GM19452 (cell line): ENCODE measurements around the gene TELO2.

Source experiments
- ATAC-seq: cut with Tn5 transposase; IDR thresholded peaks from one replicate; pipeline ENCODE4 v1.9.1; 2021; ENCODE audit not compliant: unreplicated experiment

Gene TELO2

DNA sequence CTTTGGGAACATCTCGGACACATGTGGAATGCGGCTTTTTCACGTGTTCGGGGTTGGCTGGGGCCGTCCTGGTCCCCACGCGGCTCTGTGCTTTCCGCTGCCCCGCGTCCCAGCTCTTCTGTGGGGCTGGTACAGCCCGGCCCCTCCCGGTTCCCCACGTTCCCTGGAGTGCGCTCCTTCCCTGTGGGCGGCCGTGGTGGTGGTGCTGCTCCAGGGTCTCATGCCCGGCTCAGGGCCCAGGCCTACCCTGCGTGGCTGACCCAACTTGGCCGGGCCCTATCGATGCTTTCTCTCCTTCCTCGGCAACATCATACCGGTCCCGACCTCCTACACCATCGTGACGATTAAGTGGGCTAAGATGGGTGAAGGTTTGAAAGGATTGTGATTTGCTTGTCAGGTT lies 3.3 kb downstream of the TELO2 start:
- no peak for ATAC-seq

DNA sequence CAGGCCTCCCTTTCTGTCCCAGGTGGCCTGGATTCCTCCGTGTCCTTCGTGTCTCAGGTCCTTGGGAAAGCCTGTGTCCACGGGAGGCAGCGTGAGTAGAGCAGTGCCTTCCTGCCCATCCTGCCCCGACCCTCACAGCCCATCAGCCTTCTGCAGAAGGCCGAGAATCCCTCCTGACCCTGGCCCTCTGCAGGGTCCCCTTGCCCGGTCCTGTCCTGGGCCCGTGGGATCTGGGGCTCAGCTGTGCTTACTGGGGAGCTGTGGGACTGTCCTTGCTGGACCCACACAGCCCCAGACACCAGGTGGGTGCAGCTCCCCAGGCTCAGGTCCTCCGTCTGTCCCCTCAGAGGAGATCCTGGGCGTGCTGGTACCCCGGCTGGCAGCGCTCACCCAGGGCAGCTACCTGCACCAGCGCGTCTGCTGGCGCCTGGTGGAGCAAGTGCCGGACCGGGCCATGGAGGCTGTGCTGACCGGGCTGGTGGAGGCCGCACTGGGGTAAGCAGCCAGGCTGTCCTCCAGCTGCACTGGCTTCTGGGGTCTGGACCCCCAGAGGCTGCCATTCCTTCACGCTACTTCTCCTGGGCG lies 3.9 kb downstream of the TELO2 start:
- no peak for ATAC-seq

DNA sequence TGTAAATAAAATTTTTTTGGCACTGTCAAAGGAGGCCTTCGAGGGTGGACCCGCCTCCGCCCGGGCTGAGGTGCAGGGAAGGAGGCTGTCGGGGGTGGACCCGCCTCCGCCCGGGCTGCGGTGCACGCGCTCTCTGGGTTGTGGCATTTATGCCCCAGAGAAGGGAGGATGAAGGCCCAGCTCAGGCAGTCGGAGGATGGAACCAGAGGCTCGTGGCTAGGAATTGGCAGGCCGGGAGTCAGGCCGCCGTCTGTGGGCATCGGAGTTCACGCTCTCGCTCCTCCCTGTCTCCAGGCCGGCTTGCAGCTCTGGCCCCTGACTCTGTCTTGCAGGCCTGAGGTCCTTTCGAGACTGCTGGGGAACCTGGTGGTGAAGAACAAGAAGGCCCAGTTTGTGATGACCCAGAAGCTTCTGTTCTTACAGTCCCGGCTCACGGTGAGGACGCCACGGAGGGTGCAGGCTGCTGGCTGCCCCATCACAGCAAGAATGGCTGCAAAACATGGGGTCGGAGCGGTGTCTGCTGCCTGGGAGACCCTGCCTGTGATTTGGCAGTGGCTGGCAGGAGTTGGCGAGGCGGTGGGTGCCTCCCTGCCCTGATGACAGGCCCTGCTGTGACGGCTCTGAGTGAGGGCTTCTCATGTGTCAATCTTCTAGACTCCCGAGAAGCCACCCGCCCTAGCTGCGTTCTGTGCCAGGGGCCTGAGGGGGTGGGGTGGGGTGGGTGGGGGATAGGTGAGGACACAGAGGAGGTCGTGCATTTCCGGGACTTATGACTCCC lies 5.9 kb downstream of the TELO2 start:
- ATAC-seq, result no peak

- no peak for ATAC-seq
Measured at GRCh38 chr16:1499756-1500464, 6.8 kb downstream of the TELO2 start.

- no peak for ATAC-seq
Measured at GRCh38 chr16:1500465-1501150, 7.4 kb downstream of the TELO2 start.

DNA sequence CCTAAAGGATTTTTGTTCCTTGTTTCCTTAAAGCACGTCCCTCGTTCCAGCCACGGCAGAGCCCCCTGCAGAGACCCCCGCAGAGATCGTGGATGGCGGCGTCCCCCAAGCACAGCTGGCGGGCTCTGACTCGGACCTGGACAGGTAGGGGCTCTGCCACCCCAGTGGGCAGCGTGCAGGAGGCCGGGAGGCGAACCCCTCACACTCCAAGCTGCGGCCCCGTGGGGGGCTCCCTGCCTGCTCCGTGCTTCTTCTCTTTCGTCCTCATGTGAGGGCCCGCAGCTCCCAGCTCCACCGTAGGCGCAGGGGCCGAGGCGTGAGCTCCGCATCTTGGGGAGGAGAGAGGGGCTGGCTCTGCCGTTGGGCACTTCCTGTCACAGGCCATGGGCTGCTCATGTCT lies 8.5 kb downstream of the TELO2 start:
- ATAC-seq, result no peak

- ATAC-seq, result no peak
Measured at GRCh38 chr16:1502092-1503004, 9.2 kb downstream of the TELO2 start.

- no peak for ATAC-seq
Measured at GRCh38 chr16:1503110-1503955, 10.2 kb downstream of the TELO2 start.

GRCh38 chr16:1505073-1505844 lies 12.1 kb downstream of the TELO2 start:
- no peak for ATAC-seq

GRCh38 chr16:1505912-1506311 lies 12.8 kb downstream of the TELO2 start:
- ATAC-seq, result no peak

- no peak for ATAC-seq
Measured at GRCh38 chr16:1506494-1507213, 13.5 kb downstream of the TELO2 start.

DNA sequence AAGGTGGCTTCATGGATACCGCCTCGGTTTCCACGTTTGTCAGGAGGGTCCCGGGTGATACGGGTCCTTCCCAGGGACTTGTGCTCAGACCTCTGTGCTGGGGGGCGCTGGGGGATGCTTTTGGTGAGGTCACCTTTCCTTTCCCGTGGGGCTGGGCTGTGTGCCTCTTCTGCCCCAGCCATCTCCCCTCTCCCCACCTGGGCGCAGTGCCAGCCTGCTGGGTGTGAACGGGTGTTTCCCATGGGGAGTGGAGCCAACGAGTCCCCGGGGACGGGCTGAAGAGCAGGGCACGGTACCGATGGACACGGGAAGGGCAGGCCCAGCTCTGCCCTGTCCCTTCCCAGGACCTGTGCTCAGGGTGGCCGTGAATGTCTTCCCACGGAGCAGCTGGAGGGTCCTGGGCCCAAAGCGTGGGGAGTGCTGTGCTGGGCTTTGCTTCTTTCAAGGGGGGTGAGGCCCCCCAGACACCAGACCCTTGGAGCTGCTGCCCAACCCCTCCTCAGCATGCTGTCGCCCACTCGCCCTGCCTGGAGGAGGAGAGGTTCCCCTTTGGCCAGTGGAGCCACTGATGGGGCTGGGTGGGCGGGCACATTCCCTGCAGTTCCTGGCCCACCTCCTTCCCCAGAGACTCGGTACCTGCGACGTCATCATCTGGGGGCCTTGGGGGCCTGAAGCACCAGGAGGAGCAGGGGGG lies 15.5 kb downstream of the TELO2 start:
- no peak for ATAC-seq

GRCh38 chr16:1509307-1510221 lies 16.4 kb downstream of the TELO2 start:
- ATAC-seq, result no peak

- ATAC-seq, result no peak
Measured at GRCh38 chr16:1510272-1510671, 17.1 kb downstream of the TELO2 start.

DNA sequence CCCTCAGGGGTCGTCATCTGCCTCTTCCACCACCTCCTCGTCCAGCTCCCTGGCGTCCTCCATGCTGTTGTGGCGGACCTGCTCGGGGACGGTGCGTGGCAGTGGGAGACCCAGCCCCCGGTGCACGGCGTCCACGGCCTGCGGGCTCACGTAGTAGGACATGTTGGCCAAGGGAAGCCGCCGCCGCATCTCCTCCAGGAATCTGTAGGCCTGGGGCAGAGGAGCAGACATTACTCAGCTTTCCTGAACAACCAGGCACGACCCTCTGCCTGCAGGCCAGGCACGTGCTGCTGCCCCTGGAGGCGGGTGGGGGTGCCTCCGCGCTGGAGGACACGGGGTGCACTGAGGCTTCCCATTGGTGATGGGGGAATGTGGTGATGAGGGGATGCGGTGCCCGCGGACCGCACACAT lies 17.8 kb downstream of the TELO2 start:
- ATAC-seq, result no peak
